ENCODE results near the gene BCO1.
"Not testable (repeated sequence)": the region's sequence is repeated elsewhere in the genome, so short reads cannot be mapped to it uniquely, and the experiment has no call there.

The BCO1 gene

GRCh38 chr16:81238296-81239011 lies at the start of gene BCO1:
BCO1 (plus strand) TSS chr16:81238689; CDS start chr16:81238909, 220 bp downstream.
- no peak for DNase-seq (ENCODE audit: low read depth)

- DNase-seq (ENCODE audit: low read depth) = no peak
Observed at GRCh38 chr16:81189100-81189664, 49.3 kb upstream of the BCO1 start.

GRCh38 chr16:81190667-81191066 lies 47.8 kb upstream of the BCO1 start:
- DNase-seq (ENCODE audit: low read depth) = no peak

GRCh38 chr16:81195885-81196534 lies 42.5 kb upstream of the BCO1 start:
- no peak for DNase-seq (ENCODE audit: low read depth)

- no peak for DNase-seq (ENCODE audit: low read depth)
Observed at GRCh38 chr16:81198635-81199034, 39.9 kb upstream of the BCO1 start.

- no peak for DNase-seq (ENCODE audit: low read depth)
Observed at GRCh38 chr16:81201267-81201666, 37.2 kb upstream of the BCO1 start.

- DNase-seq (ENCODE audit: low read depth) = peak; percentile 28
Observed at GRCh38 chr16:81204798-81205680, 33.5 kb upstream of the BCO1 start.

- no peak for DNase-seq (ENCODE audit: low read depth)
Observed at GRCh38 chr16:81207076-81207475, 31.4 kb upstream of the BCO1 start.

GRCh38 chr16:81210807-81211206 lies 27.7 kb upstream of the BCO1 start:
- no peak for DNase-seq (ENCODE audit: low read depth)

GRCh38 chr16:81212830-81213465 lies 25.5 kb upstream of the BCO1 start:
- DNase-seq (ENCODE audit: low read depth) = no peak

- no peak for DNase-seq (ENCODE audit: low read depth)
Observed at GRCh38 chr16:81214745-81215166, 23.7 kb upstream of the BCO1 start.

- DNase-seq (ENCODE audit: low read depth) = no peak
Observed at GRCh38 chr16:81216114-81216513, 22.4 kb upstream of the BCO1 start.

GRCh38 chr16:81216706-81217105 lies 21.8 kb upstream of the BCO1 start:
- no peak for DNase-seq (ENCODE audit: low read depth)

- no peak for DNase-seq (ENCODE audit: low read depth)
Observed at GRCh38 chr16:81219151-81219550, 19.3 kb upstream of the BCO1 start.

GRCh38 chr16:81220349-81220748 lies 18.1 kb upstream of the BCO1 start:
- DNase-seq (ENCODE audit: low read depth) = no peak

- no peak for DNase-seq (ENCODE audit: low read depth)
Observed at GRCh38 chr16:81221731-81222130, 16.8 kb upstream of the BCO1 start.

- DNase-seq (ENCODE audit: low read depth) = no peak
Observed at GRCh38 chr16:81224824-81225223, 13.7 kb upstream of the BCO1 start.

GRCh38 chr16:81225697-81226096 lies 12.8 kb upstream of the BCO1 start:
- DNase-seq (ENCODE audit: low read depth) = not testable (repeated sequence)

- no peak for DNase-seq (ENCODE audit: low read depth)
Observed at GRCh38 chr16:81227785-81228184, 10.7 kb upstream of the BCO1 start.

GRCh38 chr16:81229811-81230210 lies 8.7 kb upstream of the BCO1 start:
- no peak for DNase-seq (ENCODE audit: low read depth)

GRCh38 chr16:81231014-81231413 lies 7.5 kb upstream of the BCO1 start:
- no peak for DNase-seq (ENCODE audit: low read depth)
